HCT116 (cell line): ENCODE measurements around the gene LAMC3.

ENCODE experiments used
- CBX3 ChIP-seq: IDR thresholded peaks from 2 replicates; pipeline ENCODE4 v1.6.1; 2012; ENCODE audit warnings: low read depth
- CTCF ChIP-seq, 3 experiments: fragments of 200-600 bp in 1 of 3; sonication (generic) in 1 of 3; IDR thresholded peaks in 2 of 3; conservative IDR thresholded peaks in 1 of 3; 2 replicates each; pipeline ENCODE4 v1.5.1; 2012 to 2017; ENCODE audit warnings: low read depth in 2 of 3, low read length in 2 of 3, antibody characterized with exemption in 1 of 3, borderline replicate concordance in 1 of 3, control low read depth in 1 of 3, mild to moderate bottlenecking in 1 of 3, mixed read lengths in 1 of 3, mixed run types in 1 of 3, moderate library complexity in 1 of 3; ENCODE audit not compliant: insufficient read depth in 1 of 3
- MAX ChIP-seq: IDR thresholded peaks from 2 replicates; pipeline ENCODE4 v1.6.1; 2012
- POLR2AphosphoS5 ChIP-seq: IDR thresholded peaks from 2 replicates; pipeline ENCODE4 v1.6.1; 2011; ENCODE audit warnings: mild to moderate bottlenecking, low read depth, low read length, moderate library complexity
- SP1 ChIP-seq: IDR thresholded peaks from 2 replicates; pipeline ENCODE4 v1.6.1; 2012; ENCODE audit warnings: low read depth
- TCF7L2 ChIP-seq: IDR thresholded peaks from 2 replicates; pipeline ENCODE4 v1.7.0; 2011; ENCODE audit warnings: borderline replicate concordance, inconsistent platforms; ENCODE audit not compliant: insufficient read depth, insufficient read length; ENCODE audit errors: extremely low read depth

- TF ChIP-seq CTCF (IDR thresholded peaks at IDR 0.05 in 2 of 3, conservative IDR thresholded peaks at IDR 0.05 in 1 of 3; ENCODE audit: borderline replicate concordance in 1 of 3, insufficient read depth in 1 of 3, low read depth in 2 of 3, low read length in 2 of 3): no peak
- no peak for TF ChIP-seq CBX3
- TF ChIP-seq TCF7L2: no peak
- TF ChIP-seq POLR2AphosphoS5: no peak
- no peak for TF ChIP-seq SP1
- TF ChIP-seq MAX: no peak
These were observed 104.7 kb downstream of the LAMC3 start for GRCh38 chr9:131113655-131114054.
